Brain microvascular endothelial cell (primary cell): Measurements from ENCODE around the gene TEX2.

Experiments
- DNase-seq: peaks from one replicate; pipeline ENCODE4 v3.0.0-alpha.2; 2020
- H3K27ac ChIP-seq: fragments of 250-450 bp; sonication (Bioruptor Pico); 2 replicates; pipeline ENCODE4 v1.5.1; 2020; ENCODE audit warnings: mild to moderate bottlenecking, moderate library complexity
- H3K27me3 ChIP-seq: fragments of 250-450 bp; sonication (Bioruptor Pico); replicated peaks from 2 replicates; pipeline ENCODE4 v1.5.1; 2020; ENCODE audit warnings: mild to moderate bottlenecking
- H3K36me3 ChIP-seq: fragments of 250-450 bp; sonication (Bioruptor Pico); replicated peaks from 2 replicates; pipeline ENCODE4 v1.5.1; 2020; ENCODE audit warnings: mild to moderate bottlenecking
- H3K4me3 ChIP-seq: 2 replicates; pipeline ENCODE4 v1.5.1; 2011; ENCODE audit warnings: low read depth, mild to moderate bottlenecking, control low read depth, low read length, moderate library complexity
- in situ Hi-C: cut with HindIII; loops from 2 replicates; pipeline ENCODE4 v1.10.0; 2017; ENCODE audit warnings: low sequenced_read_pairs, low pct_ligation_motif_present
- TF ChIP-seq, protein P1 (sequence below): IDR thresholded peaks from 2 replicates; pipeline ENCODE4 v1.5.1; 2011; ENCODE audit warnings: low read depth, mild to moderate bottlenecking, moderate library complexity, low read length, control low read depth, inconsistent platforms; ENCODE audit errors: missing control alignments

TEX2 gene

DNA sequence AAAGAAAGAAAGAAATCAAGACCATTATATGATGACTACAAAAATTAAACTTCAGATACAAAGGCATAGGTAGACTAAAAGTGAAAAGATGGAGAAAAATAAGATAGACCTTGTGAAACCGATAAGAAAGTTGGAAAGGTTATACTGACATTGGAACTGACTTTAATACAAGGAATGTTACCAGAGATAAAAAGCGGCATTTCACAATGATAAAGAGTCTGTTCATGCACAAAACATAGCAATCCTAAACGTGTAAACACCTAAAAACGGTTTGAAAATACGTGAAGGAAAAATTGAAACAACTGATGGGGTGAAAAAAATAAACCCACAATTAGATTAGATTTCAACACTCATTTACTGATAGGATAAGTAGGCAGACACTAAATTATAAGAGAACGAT lies 123.5 kb downstream of the TEX2 start:
- no peak for DNase-seq
- H3K4me3 ChIP-seq = no peak overlapping the region
- in situ Hi-C loops = no loop called here
- no peaks in the 10 kb centered on the region for H3K27me3 ChIP-seq
- H3K27ac ChIP-seq = no peak overlapping the region
- no peaks in the 10 kb centered on the region for H3K36me3 ChIP-seq
- TF ChIP-seq, protein P1, sequence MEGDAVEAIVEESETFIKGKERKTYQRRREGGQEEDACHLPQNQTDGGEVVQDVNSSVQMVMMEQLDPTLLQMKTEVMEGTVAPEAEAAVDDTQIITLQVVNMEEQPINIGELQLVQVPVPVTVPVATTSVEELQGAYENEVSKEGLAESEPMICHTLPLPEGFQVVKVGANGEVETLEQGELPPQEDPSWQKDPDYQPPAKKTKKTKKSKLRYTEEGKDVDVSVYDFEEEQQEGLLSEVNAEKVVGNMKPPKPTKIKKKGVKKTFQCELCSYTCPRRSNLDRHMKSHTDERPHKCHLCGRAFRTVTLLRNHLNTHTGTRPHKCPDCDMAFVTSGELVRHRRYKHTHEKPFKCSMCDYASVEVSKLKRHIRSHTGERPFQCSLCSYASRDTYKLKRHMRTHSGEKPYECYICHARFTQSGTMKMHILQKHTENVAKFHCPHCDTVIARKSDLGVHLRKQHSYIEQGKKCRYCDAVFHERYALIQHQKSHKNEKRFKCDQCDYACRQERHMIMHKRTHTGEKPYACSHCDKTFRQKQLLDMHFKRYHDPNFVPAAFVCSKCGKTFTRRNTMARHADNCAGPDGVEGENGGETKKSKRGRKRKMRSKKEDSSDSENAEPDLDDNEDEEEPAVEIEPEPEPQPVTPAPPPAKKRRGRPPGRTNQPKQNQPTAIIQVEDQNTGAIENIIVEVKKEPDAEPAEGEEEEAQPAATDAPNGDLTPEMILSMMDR = no peak

DNA sequence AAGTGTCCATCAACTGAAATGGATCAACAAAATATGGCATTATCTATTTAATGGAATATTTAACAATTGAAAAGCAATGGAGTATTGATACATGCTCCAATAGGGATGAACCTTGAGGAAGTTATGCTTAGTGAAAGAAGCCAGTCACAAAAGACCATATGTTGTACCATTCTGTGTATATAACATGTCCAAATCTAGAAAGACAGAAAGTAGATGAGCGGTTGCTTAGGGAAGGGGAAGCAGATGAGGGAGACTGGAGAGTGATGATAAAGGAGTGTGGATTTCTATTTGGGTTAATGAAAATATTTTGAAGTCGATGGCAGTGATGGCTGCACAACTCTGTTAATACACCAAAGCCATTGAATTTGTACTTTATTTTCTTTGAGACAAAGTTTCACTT lies 124.6 kb downstream of the TEX2 start:
- Histone ChIP-seq H3K36me3 (no peaks in the 10 kb centered on the region), H3K27ac (no peak overlapping the region), H3K27me3 (no peaks in the 10 kb centered on the region), H3K4me3 (no peak overlapping the region)
- in situ Hi-C loops = no loop called here
- TF ChIP-seq, protein P1 = no peak
- no peak for DNase-seq

DNA sequence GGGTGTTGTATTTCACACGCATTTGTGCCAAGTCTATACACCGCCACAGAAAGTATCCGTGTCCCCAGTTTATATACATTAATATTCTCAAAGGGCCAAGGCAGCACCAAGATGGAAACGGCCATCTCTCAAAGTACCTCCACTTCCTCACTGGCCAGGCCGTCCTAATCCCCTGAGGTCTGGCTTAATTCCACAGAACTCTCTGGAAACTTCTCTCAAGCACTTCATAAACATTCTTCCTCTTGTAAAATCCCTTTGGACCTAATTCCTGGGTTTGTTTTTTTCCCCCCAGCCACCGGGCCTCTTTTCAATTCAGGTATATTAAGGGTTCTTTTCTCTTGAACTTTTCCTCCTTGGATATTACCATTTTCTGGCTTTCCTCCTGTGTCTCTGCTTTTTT lies 128.1 kb downstream of the TEX2 start:
- H3K36me3 ChIP-seq = no peaks in the 10 kb centered on the region
- H3K27me3 ChIP-seq = no peaks in the 10 kb centered on the region
- TF ChIP-seq, protein P1 = no peak
- H3K4me3 ChIP-seq = no peak overlapping the region
- in situ Hi-C loops = no loop called here
- H3K27ac ChIP-seq = no peak overlapping the region
- DNase-seq = no peak

GRCh38 chr17:64134216-64134970 lies 128.7 kb downstream of the TEX2 start:
- TF ChIP-seq, protein P1 = no peak
- H3K36me3 ChIP-seq = no peaks in the 10 kb centered on the region
- no peaks in the 10 kb centered on the region for H3K27me3 ChIP-seq
- in situ Hi-C loops = no loop called here
- no peak overlapping the region for H3K27ac ChIP-seq
- DNase-seq = no peak
- H3K4me3 ChIP-seq = no peak overlapping the region

DNA sequence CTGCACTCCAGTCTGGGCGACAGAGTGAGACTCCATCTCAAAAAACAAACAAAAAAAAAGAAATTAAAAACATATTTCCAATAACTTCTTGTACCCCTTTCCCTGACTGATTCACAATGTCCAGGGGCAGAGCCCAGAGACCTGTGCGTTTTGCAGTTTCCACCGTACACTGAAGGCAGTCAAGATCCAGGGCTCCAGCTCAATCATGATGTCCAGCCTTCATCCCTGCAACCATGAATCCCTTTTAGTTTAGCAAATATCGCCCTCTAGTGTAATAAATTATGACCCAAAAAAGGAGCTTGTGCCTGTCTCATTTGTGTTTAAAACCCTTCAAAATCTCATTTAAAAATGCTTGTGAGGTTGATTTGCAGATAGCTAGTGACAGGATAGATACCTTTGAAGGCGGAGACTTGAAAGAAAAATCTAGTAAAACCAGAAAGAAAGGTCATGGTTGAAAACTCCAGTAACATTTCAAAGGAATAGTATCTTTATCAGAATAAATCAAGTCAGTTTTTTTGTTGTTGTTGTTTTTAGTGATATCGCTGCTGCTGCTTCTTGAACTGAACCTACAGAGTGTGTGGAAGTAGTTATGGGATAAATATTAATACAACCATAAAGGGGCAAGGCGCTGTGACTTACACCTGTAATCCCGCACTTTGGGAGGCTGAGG lies 129.4 kb downstream of the TEX2 start:
- in situ Hi-C loops = no loop called here
- H3K4me3 ChIP-seq = no peak overlapping the region
- TF ChIP-seq, protein P1 = peak; percentile 59
- H3K27me3 ChIP-seq = no peaks in the 10 kb centered on the region
- H3K36me3 ChIP-seq = no peaks in the 10 kb centered on the region
- peak; percentile 45 for DNase-seq
- no peak overlapping the region for H3K27ac ChIP-seq
